ENCODE results near the gene IRGC.
A peak's percentile ranks its signal among the peaks of the same experiment; 100 is the strongest.
"Not testable (repeated sequence)": the region's sequence is repeated elsewhere in the genome, so short reads cannot be mapped to it uniquely, and the experiment has no call there.

The IRGC gene, protein sequence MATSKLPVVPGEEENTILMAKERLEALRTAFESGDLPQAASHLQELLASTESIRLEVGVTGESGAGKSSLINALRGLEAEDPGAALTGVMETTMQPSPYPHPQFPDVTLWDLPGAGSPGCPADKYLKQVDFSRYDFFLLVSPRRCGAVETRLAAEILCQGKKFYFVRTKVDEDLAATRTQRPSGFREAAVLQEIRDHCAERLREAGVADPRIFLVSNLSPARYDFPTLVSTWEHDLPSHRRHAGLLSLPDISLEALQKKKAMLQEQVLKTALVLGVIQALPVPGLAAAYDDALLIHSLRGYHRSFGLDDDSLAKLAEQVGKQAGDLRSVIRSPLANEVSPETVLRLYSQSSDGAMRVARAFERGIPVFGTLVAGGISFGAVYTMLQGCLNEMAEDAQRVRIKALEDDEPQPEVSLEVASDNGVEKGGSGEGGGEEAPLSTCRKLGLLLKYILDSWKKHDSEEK

DNA sequence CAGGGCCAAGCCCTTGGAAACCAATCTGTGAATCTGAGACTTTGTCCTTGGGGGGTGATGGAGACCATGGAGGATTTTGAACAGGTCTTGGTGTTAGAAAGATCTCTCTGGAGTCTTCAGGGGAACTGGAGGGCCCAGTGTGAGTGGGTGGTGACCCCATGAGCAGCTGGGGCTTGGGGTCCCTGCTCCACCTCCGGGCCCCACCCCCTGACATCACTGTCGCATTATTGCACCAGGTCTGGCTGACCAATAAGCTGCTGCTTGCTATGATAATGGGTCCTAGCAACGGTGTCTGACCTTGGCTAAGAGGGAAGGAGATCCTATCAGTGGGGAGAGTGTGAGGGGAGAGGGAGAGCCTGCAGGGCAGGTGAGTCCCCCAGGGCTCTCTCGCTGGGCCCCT, at the start of gene IRGC:
Gene IRGC, plus strand, starts transcription at position 301 of the 400 bp plus-strand sequence. CDS start 2,483 bp downstream, outside the sequence.
- no peak for DNase-seq (ENCODE audit: low read depth)

DNA sequence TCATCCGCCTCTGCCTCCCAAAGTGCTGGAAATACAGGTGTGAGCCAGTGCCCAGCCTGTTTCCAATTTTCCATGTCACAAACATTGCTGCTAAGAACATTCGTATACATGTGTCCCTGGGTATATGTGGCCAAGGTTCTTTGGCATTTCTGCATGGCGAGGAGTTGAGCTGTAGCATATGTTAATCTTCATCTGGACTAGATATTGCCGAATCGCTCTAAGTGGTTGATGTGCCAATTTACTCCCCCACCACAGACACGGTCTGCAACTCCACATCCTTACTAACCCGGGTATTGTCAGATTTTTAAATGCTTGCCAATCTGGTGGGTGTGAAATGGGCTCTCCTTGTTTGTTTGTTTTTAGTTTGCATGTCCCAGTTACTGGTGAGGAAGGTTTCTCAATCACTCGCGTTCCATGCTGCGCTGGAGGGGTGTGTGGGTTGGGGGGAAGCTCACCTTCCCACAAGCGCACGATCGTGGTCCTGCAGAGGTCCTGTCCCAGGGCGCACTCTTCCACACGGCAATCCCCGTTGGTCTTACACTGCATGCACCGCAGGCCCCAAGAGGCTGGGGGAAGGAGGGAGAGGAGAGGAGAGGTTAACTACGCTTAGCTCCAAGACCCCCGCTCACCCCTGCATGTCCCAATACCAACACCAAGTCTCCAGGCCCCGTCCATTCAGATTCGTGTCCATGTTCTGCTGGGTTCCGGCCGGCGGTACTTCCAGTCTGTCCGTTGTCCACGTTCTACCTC, 48.6 kb upstream of the IRGC start:
- DNase-seq (ENCODE audit: low read depth), result no peak

GRCh38 chr19:43667876-43668405, 47.9 kb upstream of the IRGC start:
- no peak for DNase-seq (ENCODE audit: low read depth)

DNA sequence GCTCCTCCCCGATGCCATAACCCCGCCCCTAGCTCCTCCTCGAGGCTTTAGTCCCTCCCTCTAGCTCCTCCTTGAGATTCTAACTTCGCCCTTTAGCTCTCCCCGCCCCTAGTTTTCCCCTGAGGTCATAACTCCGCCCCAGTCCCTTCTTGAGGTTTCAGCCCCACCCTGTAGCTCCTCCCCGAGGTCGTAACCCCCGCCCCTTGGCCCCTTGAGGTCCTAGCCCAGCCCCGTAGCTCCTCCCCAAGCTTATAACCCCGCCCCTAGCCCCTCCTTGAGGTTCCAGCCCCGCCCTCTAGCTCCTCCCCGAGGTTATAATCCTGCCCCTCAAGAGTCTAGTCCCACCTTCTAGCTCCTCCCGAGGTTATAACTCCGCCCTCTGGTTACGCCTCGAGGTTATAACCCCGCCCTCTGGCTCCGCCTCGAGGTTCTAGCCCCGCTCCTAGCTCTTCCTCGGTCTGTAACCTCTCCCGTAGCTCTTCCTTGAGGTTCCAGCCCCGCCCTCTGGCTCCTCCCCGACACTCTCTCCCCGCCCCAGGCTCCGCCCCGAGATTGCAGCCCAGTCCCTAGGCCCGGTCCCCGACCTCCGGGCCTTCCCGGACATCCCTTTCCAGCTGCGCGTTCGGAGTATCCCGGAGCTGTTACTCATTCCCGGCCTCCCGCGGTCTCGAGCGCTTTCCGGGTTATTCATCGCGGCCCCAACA, 47.3 kb upstream of the IRGC start:
- peak; percentile 95 for DNase-seq (ENCODE audit: low read depth)

DNA sequence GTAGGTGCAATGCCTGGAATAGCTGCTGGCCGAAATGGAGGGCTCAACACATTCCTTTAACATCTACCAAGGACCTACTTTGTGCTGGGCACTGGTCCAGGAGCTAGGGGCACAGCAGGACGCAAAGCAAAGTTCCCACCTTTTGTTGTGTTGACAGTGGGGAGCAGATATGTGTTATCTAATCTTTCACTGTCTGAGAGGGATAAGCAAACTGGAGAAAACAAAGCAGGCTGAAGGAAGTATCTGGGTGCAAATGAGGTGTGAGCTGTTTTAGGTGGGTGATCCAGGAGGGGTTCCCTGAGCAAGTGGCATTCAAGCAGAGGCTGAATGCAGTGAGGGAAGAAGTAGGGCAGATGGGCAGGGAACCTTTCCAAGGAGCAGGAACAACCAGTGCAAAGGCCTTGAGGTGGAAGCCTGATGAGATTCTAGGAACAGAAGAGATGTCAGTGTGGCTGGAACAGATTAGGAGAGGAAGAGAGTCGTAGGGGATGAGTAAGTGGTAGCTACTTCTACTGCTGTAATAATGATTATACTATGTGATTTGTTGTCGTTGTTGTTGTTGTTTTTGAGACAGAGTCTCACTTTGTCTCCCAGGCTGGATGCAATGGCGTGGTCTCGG, 43.7 kb upstream of the IRGC start:
- no peak for DNase-seq (ENCODE audit: low read depth)

DNA sequence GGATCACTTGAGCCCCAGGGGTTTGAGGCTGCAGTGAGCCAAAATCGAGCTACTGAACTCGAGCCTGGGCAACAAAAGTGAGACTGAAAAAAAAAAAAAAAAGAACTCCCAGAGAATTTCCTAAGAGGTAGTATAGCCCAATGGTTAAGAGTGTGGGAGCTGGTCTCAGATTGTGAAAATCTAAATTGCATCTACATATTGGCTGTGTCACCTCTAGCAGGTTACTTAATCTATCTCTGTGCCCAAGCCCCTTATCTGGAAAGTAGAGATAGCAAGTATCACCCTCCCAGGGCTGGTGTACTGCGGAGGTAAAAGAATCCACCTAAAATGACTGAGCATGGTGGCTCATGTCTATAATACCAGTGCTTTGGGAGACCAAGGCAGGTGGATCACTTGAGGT, 42.2 kb upstream of the IRGC start:
- DNase-seq (ENCODE audit: low read depth), result no peak

DNA sequence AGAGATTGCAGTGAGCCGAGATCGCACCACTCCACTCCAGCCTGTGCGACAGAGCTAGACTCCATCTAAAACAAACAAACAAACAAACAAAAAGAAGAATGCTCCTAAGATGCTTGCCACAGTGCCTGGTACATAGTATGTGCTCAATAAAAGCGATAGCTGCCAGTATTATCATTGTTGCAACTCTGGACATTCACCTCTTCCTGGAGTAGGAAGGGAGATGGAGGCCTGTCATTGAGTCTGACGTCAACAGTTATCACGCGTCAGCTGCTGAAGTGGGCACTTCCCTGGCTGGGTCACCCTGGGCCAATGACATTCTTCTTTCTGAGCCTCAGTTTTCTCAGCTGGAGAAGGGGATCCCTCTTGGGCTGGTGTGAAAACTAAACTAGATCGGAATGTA, 41.7 kb upstream of the IRGC start:
- no peak for DNase-seq (ENCODE audit: low read depth)

DNA sequence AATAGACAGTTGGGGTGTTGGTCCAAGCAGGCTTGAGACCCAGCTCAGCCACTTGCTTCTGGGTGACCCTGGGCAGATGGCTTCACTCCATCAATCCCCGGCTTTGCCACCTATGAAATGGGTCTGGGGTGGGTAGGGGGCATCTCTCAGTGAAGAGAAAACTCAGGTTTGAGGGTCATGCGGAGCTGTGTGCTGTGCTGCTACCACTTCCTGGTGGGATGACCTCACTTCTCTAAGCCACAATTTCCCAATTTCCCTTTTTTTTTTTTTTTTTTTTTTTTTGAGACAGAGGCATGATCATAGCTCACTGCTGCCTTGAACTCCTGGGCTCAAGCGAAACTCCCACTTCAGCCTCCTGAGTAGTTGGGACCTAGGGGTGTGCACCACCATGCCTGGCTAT, 41.3 kb upstream of the IRGC start:
- no peak for DNase-seq (ENCODE audit: low read depth)

GRCh38 chr19:43675269-43675879, 40.5 kb upstream of the IRGC start:
- DNase-seq (ENCODE audit: low read depth), result no peak

- no peak for DNase-seq (ENCODE audit: low read depth)
Observed at GRCh38 chr19:43675906-43676305, 40.0 kb upstream of the IRGC start.

GRCh38 chr19:43678512-43679261, 37.2 kb upstream of the IRGC start:
- no peak for DNase-seq (ENCODE audit: low read depth)

DNA sequence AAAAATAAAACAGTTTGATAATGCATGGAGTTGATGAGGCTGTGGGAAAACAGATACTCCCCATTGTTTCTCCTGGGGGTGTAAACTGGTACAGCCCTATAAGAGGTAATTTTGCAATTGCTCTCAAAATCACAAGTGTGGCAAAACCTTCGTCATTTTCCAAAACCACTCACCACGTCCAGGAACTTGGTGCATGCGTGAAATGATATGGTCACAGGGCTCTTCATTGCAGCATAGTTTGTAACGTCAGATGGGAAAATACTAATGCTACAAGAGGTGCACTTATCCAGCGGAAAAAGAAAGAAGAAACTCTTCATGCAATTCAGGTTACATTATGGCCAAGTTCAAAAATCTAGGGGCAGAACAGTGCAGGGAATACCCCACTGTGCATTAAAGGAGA, 34.1 kb upstream of the IRGC start:
- DNase-seq (ENCODE audit: low read depth), result no peak

GRCh38 chr19:43682269-43682668, 33.6 kb upstream of the IRGC start:
- DNase-seq (ENCODE audit: low read depth), result not testable (repeated sequence)

DNA sequence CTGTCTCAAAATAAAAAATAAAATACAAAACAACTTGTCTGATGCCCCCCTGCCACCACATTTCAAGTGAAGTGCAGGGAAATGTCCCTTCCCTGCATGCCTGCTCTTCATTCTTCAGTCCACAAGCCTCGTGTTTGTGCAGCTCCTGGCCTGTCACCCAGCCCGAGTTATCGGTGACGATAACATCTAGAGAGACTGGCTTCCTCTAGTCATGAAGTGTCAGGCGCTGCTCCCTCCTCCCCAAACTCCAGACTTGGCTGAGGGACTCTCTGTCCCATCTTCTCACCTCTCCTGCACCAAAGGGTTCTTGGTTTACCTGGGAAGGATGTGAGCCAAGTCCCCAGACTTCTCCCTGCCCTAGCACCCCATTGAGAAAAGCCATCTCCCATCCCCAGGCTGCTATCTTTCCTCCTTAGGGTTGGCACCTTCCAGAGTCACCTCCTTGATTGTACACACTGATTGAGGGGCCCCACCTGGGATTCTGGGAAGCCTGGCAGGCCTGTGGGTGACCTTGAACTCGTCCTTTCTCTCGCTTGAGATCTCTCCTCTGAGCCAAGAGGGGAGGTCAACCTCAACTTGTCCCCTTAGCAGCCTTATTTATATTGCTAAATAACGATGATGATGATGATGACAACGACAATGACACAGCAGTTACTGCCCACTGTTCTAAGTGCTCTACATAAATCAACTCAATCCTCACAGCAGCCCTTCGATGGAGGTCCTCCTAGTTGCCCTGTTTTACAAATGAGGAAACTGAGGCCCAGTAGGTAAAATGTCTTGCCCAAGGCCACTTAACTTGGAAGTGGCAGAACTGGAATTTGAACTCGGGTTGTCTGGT, 32.8 kb upstream of the IRGC start:
- no peak for DNase-seq (ENCODE audit: low read depth)

- DNase-seq (ENCODE audit: low read depth), result no peak
Observed at GRCh38 chr19:43683905-43684304, 32.0 kb upstream of the IRGC start.

DNA sequence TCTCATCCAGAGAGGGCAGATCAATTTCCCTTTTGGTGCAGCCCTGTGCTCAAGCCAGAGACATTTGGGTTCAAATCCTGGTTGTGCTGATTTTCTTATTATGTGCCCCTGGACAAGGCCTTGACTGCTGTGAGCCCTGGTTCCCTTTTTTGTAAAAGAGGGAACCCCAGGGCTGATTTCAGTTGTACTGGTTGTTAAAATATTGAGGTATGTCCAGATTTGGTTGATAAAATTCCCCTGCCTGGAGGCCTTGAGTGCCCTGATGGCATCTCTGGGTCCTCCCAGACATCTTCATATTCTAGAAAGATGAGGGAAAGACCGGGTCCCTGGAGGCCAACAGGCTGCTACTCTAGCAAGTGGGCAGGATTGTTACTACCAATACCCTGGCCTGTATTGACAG, 31.6 kb upstream of the IRGC start:
- no peak for DNase-seq (ENCODE audit: low read depth)

DNA sequence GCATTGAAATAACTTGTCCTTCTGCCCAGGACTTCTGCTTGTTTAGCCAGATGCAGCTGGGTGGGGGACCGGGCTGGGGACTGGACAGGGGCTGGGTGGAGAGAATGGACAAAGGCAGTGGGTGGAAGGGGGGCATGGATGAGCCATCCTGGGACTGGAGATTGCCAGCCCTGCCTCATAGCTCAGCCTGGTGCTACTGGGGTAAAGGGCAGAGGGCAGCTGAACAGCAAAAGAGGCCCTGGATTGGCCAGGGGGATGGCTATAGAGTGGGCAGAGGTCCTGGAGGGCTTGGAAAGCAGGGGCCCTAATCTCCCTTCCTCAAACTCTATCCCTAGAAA, 28.2 kb upstream of the IRGC start:
- no peak for DNase-seq (ENCODE audit: low read depth)

DNA sequence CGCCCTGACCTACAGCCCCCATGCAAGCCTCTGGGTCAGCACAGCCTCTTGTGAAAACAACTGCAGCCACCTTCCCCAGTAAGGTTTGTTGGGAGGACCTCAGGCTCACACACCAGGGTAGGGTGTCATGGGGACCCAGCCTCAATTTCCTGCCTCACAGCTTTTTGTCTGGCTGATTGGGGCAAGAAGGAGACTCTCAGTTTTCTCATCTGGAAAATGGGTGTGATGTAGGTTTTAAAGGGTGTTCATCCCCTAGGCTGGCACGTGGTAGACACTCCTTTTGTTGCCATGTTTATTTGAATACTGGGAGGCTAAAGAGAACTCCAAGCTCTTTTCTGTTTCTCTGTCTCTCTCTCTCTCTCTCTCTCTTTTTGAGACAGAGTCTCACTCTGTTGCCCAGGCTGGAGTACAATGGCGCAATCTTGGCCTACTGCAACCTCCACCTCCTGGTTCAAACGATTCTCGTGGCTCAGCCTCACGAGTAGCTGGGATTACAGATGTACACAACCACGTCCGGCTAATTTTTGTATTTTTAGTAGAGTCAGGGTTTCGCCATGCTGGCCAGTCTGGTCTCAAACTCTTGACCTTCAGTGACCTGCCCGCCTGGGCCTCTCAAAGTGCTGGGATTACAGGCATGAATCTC, 27.7 kb upstream of the IRGC start:
- DNase-seq (ENCODE audit: low read depth), result no peak

DNA sequence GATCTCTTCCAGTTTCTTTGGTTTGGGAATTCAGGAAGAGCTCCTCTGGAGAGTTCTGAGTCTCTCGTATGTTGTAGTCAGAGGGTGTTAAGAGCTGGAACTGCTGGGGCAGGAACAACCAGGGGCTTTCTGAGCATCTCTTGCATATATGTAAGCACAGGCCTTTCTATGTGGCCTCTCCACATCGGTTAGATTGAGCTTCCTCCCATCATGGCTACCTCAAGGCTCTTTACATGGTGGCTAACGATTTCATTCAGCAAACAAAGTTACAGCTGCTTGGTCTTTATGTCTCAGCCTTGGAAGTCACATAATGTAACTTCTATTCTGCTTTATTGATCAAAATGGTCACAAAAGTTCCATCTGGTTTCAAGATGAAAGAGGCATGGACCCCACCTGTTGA, 25.4 kb upstream of the IRGC start:
- DNase-seq (ENCODE audit: low read depth), result no peak

DNA sequence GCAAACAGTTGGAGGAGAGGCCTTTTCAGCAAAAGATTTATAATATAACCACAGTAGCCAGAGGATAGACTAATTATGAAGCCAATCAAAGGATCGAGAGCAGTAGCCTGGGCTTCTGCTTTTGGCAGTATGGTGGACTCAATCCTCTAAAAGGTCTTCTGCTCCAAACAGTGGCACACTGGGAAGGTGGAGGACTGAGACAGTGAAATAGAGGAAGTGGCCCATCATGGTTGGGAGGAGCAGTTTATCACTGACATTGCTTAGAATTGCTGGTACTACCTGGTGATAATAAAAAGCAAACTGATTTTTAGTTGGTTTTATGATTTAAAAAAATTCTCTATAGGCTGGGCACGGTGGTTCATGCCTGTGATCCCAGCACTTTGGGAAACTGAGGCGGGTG, 25.0 kb upstream of the IRGC start:
- DNase-seq (ENCODE audit: low read depth), result no peak

Measured in T-helper 22 cell (primary cell).